Activated naive CD8-positive, alpha-beta T cell treated with anti-CD3 and anti-CD28 coated beads, Interleukin-2, amount 10 ng/mL, durations not matched to agents 7 days and 5 days (primary cell): ENCODE data around the gene CBLN1. TPM values are rescaled to one million over a fixed set of nuclear protein-coding genes. Genes with fewer than 3 reads are reported as not detected.
A peak's percentile ranks its signal among the peaks of the same experiment; 100 is the strongest.

Experiments used
- ATAC-seq: fragments of 150-1000 bp; cut with Tn5 transposase; one replicate; pipeline ENCODE4 v1.10.0; 2021; ENCODE audit warnings: low read depth, moderate library complexity
- POLR2A ChIA-PET: fragments of 350-600 bp; sonication (Branson Sonifier 250); formaldehyde crosslinking; loops from one replicate; lab custom pipeline; 2021; ENCODE audit warnings: antibody characterized with exemption; lab: Charles Lee
- DNase-seq: peaks from one replicate; pipeline ENCODE4 v3.0.0; 2021
- H3K27ac Mint-ChIP-seq: one replicate; pipeline ENCODE4 v1.8.0; 2022; ENCODE audit warnings: mild to moderate bottlenecking, mixed read lengths
- H3K27me3 Mint-ChIP-seq: one replicate; pipeline ENCODE4 v1.8.0; 2022; ENCODE audit warnings: mild to moderate bottlenecking, moderate library complexity, mixed read lengths
- H3K36me3 Mint-ChIP-seq: one replicate; pipeline ENCODE4 v1.8.0; 2021; ENCODE audit warnings: mild to moderate bottlenecking, mixed read lengths
- H3K4me1 Mint-ChIP-seq: one replicate; pipeline ENCODE4 v1.8.0; 2021; ENCODE audit warnings: mixed read lengths
- H3K4me3 Mint-ChIP-seq: one replicate; pipeline ENCODE4 v1.8.0; 2022; ENCODE audit warnings: mild to moderate bottlenecking, moderate library complexity, mixed read lengths
- H3K9me3 Mint-ChIP-seq: one replicate; pipeline ENCODE4 v1.8.0; 2021; ENCODE audit warnings: mixed read lengths
- total RNA-seq, 2 experiments: library from RNA; stranded (reverse); gene quantifications; one replicate each; pipeline ENCODE4 v1.2.3, GENCODE V29; 2021

The CBLN1 gene
- not detected for total RNA-seq

DNA sequence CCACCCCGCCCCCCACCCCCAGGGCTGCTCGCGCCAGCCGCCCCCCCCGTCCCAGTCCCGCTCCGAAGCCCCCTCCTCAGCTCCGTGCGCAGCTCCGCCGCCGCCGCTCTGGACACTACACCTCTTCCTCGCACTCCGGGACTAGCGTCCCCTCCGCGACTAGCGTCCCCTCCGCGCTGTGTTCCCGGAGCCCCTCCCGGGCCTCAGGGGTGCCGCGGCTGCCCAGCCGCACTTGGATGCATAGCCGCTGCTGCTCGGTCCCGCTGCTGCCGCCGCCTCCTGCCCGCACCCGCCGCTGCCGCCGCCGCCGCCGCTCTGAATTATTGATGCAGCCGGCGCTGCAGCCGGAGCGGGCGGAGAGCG lies at the start of gene CBLN1:
Gene CBLN1 (minus strand): TSS at position 359 of the 363 bp plus-strand sequence. CDS start 373 bp downstream, outside the sequence.
- H3K4me3 Mint-ChIP-seq: peak within 1 kb of the TSS; percentile 69
- ATAC-seq: no peak
- peaks cover 2% of the 10 kb centered on the region for H3K9me3 Mint-ChIP-seq
- H3K36me3 Mint-ChIP-seq: peaks cover 2% of the 10 kb centered on the region
- peaks cover 2% of the 10 kb centered on the region for H3K4me1 Mint-ChIP-seq
- POLR2A ChIA-PET: no interaction called here
- DNase-seq: no peak
- peak within 1 kb of the TSS; percentile 58 for H3K27ac Mint-ChIP-seq
- H3K27me3 Mint-ChIP-seq: peaks cover 77% of the 10 kb centered on the region

DNA sequence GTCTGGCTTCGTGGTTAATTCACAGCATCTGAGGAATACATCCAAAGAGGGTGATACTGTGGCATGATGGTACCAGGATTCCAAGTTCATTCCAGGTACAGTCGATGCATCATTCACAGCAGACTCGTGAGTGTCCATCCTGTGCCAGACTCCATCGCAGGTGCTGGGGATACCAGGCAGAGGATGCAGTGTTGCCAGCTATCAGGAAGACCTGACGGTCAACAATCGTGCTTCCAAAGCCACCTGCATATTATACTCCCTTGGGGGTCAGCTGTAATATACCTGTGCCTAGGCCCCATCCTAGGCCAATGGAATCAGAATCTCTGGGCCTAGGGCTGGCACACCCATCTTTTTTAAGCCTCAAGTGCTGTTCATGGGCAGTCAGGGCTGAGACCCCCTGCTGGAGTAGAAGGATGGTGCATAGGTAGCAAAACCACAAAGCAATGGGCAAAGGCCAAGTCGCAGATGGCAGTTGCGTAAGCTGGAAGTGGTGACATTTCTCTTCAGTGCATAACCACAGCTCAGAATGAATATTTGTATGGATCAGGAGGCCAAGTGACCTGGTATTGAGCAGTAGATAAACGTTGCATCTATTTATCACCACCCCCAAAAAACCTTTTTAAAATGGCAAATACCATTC lies 49.0 kb upstream of the CBLN1 start:
- no peak overlapping the region for H3K4me3 Mint-ChIP-seq
- DNase-seq (no peak), ATAC-seq (no peak)
- H3K9me3 Mint-ChIP-seq: no peaks in the 10 kb centered on the region
- H3K27me3 Mint-ChIP-seq: no peaks in the 10 kb centered on the region
- no peaks in the 10 kb centered on the region for H3K4me1 Mint-ChIP-seq
- no peaks in the 10 kb centered on the region for H3K36me3 Mint-ChIP-seq
- POLR2A ChIA-PET: no interaction called here
- H3K27ac Mint-ChIP-seq: no peak overlapping the region

DNA sequence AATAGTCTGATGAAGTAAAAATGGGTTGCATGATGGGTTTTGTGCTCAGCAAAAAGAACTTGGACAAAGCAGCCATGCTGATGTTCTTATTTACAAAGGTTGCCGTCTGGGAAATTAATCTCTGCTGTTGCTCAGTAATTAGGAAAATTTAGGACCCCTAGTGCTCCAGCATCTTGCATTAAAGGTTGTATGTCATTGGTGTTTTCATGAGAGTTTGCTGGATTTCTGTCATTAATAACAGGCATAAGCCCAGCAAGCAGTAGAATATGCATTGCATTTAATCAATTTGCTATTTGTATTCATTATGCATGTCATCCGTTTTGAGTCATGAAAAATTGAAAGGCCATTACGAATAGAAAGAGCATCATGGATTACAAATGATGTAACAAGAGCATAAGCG lies 46.7 kb upstream of the CBLN1 start:
- DNase-seq (no peak), ATAC-seq (no peak)
- Mint-ChIP-seq H3K27ac (no peak overlapping the region), H3K4me1 (no peaks in the 10 kb centered on the region), H3K9me3 (no peaks in the 10 kb centered on the region), H3K4me3 (no peak overlapping the region), H3K27me3 (peaks cover 2% of the 10 kb centered on the region), H3K36me3 (no peaks in the 10 kb centered on the region)
- POLR2A ChIA-PET: no interaction called here

DNA sequence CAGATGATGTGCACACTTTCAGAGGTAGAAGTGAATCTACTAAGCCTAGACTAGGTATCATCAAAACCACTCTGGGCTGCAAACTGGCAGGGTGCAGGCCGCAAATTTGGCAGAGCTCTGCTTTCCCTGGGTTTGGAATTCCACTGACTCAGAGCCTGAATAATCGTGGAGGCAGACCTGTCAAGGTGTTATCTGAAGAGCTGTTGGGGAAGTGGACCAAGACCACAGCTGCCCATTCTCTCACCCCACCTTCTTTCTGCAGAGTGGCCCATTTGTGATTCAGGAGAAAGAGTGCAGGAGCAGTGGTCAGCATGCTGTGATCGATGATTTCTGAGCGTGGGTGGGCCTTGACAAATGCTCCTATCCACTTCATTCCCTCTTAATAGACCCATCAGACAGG lies 45.8 kb upstream of the CBLN1 start:
- Mint-ChIP-seq H3K27ac (no peak overlapping the region), H3K27me3 (peaks cover 2% of the 10 kb centered on the region), H3K9me3 (no peaks in the 10 kb centered on the region), H3K36me3 (no peaks in the 10 kb centered on the region), H3K4me1 (no peaks in the 10 kb centered on the region), H3K4me3 (no peak overlapping the region)
- no peak for ATAC-seq
- POLR2A ChIA-PET: no interaction called here
- DNase-seq: no peak

DNA sequence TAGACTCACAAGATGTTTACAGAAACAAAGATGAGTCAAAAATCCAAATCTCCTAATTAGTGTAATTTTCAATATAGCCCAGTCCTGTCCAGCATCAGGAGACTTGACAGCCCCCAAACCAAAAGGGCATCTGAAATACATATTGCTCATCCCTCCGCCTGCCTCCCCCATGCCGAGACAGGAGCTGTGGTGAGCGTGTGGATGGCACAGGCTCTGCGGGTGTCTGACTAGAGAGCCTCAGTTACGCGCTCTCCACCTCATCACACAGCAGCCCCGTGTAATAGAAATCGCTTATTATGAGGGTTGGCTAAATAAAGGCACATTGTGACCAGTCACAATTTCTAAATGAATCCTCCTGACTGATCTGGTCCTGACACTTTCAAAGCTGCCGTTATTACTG lies 43.1 kb upstream of the CBLN1 start:
- Mint-ChIP-seq H3K27ac (no peak overlapping the region), H3K27me3 (peaks cover 2% of the 10 kb centered on the region), H3K9me3 (no peaks in the 10 kb centered on the region), H3K4me3 (no peak overlapping the region), H3K4me1 (no peaks in the 10 kb centered on the region), H3K36me3 (no peaks in the 10 kb centered on the region)
- POLR2A ChIA-PET: no interaction called here
- ATAC-seq (no peak), DNase-seq (no peak)

DNA sequence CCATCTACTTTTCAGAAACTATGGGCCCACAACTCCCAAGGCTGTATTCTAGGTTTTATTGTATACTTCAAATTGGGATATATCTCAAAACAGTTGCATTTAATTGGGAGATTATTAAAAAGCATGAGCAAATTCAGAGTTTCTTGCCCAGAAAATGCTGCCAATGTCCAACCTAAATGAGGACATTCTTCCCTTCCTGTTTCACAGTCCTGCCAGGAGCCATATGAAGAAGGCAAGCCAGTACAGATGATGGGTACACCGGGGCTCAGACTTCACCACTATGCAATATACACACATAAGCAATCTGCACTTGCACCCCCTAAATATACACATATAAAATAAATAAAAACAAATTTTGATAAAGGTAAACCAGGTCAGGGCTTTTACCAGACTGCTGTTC lies 34.0 kb upstream of the CBLN1 start:
- ATAC-seq: no peak
- H3K27ac Mint-ChIP-seq: no peak overlapping the region
- POLR2A ChIA-PET: no interaction called here

DNA sequence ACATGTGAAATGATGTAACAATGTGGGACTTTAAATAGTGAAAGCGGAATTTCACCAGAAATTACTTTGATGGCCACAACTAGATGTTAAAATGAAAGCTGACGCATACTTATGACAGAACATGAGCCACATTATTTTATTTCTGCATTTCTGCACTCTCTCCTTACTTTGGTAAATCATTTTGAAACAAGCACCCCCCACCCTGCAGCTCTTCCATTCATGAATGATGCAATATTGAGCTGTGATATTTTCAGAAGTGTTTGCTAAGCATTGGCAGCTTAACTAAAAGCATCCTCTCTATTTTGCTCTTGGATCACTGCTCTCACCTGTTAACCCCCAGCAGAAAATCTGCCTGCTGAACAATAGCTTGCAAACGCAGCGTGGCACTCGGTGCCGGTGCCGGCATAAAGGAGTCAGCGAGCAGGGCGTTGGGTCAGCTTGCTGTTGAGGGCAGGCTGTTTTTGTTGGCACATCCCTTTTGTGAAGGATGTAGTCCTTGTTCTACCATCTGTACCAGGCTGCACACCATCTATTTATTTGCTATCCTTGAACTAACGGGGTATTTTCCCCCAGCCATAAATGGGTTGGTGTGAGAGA lies 30.8 kb upstream of the CBLN1 start:
- POLR2A ChIA-PET: no interaction called here
- Mint-ChIP-seq H3K27me3 (peaks cover 6% of the 10 kb centered on the region), H3K4me1 (no peaks in the 10 kb centered on the region), H3K9me3 (no peaks in the 10 kb centered on the region), H3K36me3 (no peaks in the 10 kb centered on the region), H3K27ac (no peak overlapping the region), H3K4me3 (no peak overlapping the region)
- DNase-seq: no peak
- ATAC-seq: no peak

More for the DNA sequence above, 34.0 kb upstream of the CBLN1 start:
- Mint-ChIP-seq H3K9me3 (no peaks in the 10 kb centered on the region), H3K4me3 (no peak overlapping the region), H3K4me1 (no peaks in the 10 kb centered on the region), H3K36me3 (no peaks in the 10 kb centered on the region), H3K27me3 (peaks cover 6% of the 10 kb centered on the region)
- DNase-seq: no peak

DNA sequence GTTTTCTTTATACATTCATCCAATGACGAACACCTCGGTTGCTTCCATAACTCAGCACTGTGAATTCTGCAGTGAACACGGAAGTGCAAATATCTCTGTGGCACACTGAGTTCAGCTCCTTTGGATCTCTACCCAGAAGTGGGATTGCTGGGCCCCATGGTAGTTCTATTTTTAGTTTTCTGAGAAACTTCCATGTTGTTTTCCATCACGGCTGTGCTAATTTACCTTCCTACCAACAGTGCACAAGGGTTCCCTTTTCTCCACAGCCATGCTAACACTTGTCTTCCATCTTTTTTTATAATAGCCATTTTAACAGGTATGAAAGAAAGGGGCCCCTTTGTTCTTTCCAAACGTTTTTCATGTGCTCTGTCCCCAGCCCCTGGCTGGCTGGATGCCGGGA lies 30.2 kb upstream of the CBLN1 start:
- Mint-ChIP-seq H3K27ac (no peak overlapping the region), H3K27me3 (peaks cover 6% of the 10 kb centered on the region), H3K4me3 (no peak overlapping the region)

DNA sequence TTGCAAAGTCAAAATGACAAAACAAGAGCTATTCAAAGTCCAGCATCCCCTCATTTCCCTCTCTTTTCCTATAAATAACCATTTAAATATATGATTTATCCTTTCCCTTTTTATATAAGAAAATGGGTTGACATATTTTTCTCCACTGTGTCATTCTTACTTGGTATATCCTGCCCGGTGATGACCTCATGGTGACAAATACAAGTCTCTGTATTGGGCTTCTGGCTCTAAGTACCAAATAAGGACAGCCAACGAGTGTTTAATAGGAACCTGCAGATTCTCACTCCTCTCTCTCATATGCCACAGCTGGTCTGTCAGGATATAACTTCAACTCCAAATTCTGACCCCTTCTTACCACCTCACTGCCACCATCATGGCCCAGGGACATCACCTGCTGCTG lies 25.5 kb upstream of the CBLN1 start:
- Mint-ChIP-seq H3K4me3 (no peak overlapping the region), H3K27ac (no peak overlapping the region), H3K36me3 (no peaks in the 10 kb centered on the region), H3K27me3 (peaks cover 8% of the 10 kb centered on the region), H3K9me3 (no peaks in the 10 kb centered on the region), H3K4me1 (no peaks in the 10 kb centered on the region)
- POLR2A ChIA-PET: no interaction called here
- ATAC-seq (no peak), DNase-seq (no peak)

More for the DNA sequence above, 30.2 kb upstream of the CBLN1 start:
- no peaks in the 10 kb centered on the region for H3K4me1 Mint-ChIP-seq
- H3K36me3 Mint-ChIP-seq: no peaks in the 10 kb centered on the region
- no peaks in the 10 kb centered on the region for H3K9me3 Mint-ChIP-seq
- DNase-seq: no peak
- no peak for ATAC-seq
- POLR2A ChIA-PET: no interaction called here

DNA sequence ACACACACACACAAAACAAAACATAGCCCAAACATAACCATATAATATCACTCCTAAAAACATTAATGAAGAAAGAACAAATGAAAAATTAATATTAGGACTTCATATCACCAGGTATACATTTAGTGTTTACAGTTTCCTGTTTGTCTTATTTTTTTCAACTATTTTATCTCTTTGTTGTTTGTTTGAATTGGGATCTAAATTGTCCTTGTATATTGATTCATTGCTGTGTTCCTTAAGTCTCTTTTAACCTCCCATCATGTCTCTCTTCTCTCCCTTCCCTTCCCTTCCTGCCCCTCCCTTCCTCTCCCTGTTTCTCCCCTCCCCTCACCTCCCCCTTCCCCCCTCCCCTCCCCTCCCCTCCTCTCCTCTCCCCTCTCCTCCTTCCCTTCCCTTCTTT lies 23.8 kb upstream of the CBLN1 start:
- Mint-ChIP-seq H3K4me1 (no peaks in the 10 kb centered on the region), H3K27ac (no peak overlapping the region), H3K9me3 (no peaks in the 10 kb centered on the region), H3K36me3 (no peaks in the 10 kb centered on the region), H3K27me3 (peaks cover 2% of the 10 kb centered on the region), H3K4me3 (no peak overlapping the region)
- DNase-seq (no peak), ATAC-seq (no peak)
- POLR2A ChIA-PET: no interaction called here

DNA sequence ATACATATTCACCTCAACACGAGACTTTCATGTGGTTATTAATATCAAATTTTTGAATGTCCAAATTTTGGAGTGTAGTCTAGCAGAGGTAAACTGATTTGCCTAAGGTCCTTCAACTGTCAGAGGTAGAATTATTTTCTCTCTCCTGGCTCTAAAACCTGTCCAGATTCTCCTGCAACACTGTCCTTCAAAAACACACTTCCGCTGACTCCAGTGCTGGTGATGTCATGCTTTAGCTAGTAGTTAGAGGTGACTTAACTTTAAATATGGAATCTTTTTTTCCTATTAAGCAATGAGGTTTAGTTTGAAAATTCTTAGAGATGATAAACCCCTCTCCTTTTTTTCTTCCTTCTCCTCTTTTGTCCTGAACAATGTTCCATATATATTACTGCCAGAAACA lies 10.8 kb upstream of the CBLN1 start:
- no peak for ATAC-seq

DNA sequence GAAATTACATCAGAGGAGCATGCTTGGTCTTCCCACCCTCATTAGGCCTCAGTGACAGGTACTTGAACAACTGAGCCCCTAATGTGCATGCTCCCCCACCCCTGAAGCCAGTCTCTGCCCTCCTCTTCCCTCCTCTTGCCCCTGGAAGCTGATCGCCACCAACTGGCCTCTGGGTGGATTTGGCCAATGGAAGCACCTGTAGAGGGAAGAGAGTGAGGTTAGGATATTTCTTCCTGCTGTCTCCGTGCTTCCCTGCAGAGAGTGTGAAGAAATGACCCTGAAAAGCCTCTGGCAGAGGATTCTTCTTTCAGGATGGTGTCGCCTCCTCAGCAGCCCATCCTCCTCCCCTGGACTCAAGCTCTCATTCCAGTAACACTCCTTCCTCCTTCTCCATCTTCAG lies 5.9 kb upstream of the CBLN1 start:
- no peaks in the 10 kb centered on the region for H3K36me3 Mint-ChIP-seq
- H3K27ac Mint-ChIP-seq: no peak overlapping the region
- POLR2A ChIA-PET: no interaction called here
- DNase-seq: no peak
- H3K4me3 Mint-ChIP-seq: no peak overlapping the region
- H3K4me1 Mint-ChIP-seq: peaks cover 2% of the 10 kb centered on the region
- ATAC-seq: no peak
- H3K9me3 Mint-ChIP-seq: peaks cover 2% of the 10 kb centered on the region
- H3K27me3 Mint-ChIP-seq: peaks cover 40% of the 10 kb centered on the region

More for the DNA sequence above, 10.8 kb upstream of the CBLN1 start:
- Mint-ChIP-seq H3K4me3 (no peak overlapping the region), H3K9me3 (no peaks in the 10 kb centered on the region), H3K27ac (no peak overlapping the region), H3K27me3 (peaks cover 9% of the 10 kb centered on the region), H3K36me3 (no peaks in the 10 kb centered on the region), H3K4me1 (no peaks in the 10 kb centered on the region)
- POLR2A ChIA-PET: no interaction called here
- no peak for DNase-seq

DNA sequence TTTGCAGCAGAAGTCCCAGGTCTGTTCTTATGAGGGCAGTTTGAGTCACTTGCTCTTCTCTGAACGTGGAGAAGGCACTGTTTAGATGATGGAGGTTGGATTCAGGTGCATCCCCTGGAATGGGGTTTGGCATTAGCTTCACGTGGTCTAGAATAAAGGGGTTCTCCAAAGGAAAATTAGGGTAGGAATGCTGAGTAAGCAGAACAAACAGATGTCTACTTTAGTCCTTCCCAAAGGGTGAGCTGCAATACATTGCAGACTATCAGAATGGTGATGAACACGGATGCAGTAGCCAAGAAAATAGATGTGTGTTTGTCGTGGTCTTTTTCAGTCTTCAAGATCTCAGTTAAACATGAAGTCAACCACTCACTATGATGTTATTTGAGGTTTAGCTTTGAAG lies 3.3 kb upstream of the CBLN1 start:
- POLR2A ChIA-PET: no interaction called here
- no peak overlapping the region for H3K4me3 Mint-ChIP-seq
- ATAC-seq: no peak

DNA sequence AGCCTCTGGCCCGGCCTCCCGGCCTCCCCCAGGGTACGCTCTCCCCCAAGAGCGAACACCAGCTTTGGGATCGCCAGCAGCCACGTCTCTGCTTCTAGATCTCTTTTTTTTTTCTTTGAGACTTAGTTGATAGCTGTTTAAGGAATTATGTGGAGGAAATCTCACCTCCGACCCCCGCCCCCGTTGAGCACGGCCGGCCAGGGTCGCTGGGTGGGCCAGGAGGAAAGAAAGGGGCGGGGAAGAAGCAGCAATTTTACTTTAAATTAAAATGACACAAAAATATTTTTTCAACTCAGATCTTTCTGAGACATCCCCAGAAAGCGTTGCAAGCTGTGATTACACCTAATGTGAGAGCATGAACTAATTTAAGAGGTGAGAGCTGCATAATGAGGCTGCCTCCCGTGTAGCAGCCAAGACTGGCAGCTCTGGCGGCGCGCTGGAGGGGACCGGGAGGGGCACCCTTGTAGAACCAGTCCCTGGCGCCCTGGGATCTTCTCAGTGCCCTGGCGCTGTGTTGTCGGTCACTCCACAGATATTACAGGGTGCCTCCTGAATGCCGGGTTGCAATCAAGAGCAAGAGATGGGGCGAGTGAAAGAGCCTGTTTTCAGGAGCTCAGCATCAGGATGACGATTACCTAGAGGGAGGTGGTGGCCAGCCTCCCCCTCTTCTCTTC lies 1.9 kb upstream of the CBLN1 start:
- H3K27ac Mint-ChIP-seq: no peak overlapping the region
- H3K36me3 Mint-ChIP-seq: peaks cover 2% of the 10 kb centered on the region
- DNase-seq: no peak
- peaks cover 60% of the 10 kb centered on the region for H3K27me3 Mint-ChIP-seq
- POLR2A ChIA-PET: no interaction called here
- peaks cover 2% of the 10 kb centered on the region for H3K9me3 Mint-ChIP-seq
- H3K4me3 Mint-ChIP-seq: no peak overlapping the region
- no peak for ATAC-seq
- peaks cover 2% of the 10 kb centered on the region for H3K4me1 Mint-ChIP-seq

More for the DNA sequence above, 3.3 kb upstream of the CBLN1 start:
- DNase-seq: no peak
- Mint-ChIP-seq H3K27me3 (peaks cover 48% of the 10 kb centered on the region), H3K27ac (no peak overlapping the region), H3K4me1 (peaks cover 2% of the 10 kb centered on the region), H3K36me3 (peaks cover 2% of the 10 kb centered on the region), H3K9me3 (peaks cover 2% of the 10 kb centered on the region)
